Upper lobe of left lung (tissue), 6 donors: ENCODE data around the gene SLC36A2. TPM values are rescaled to one million over a fixed set of nuclear protein-coding genes. Genes with fewer than 3 reads are reported as not detected.

Experiments
- ATAC-seq, 2 donors: fragments of 200-7000 bp; cut with Tn5 transposase; one replicate each; pipeline ENCODE4 v1.9.1; 2022; ENCODE audit warnings: mild to moderate bottlenecking in 2 of 2, moderate library complexity in 2 of 2; ENCODE audit not compliant: low FRiP score in 2 of 2
- DNase-seq, 2 donors: peaks; one replicate each; pipeline ENCODE4 v3.0.0-alpha.2; 2019 to 2020
- H3K27ac ChIP-seq, 4 donors: fragments of 200-600 bp; sonication (generic); one replicate each; pipeline ENCODE4 v1.5.1; 2016 to 2019
- H3K27me3 ChIP-seq, 4 donors: fragments of 200-600 bp; sonication (generic); one replicate each; pipeline ENCODE4 v1.5.1; 2017 to 2019
- H3K36me3 ChIP-seq, 4 donors: fragments of 200-600 bp; sonication (generic); one replicate each; pipeline ENCODE4 v1.5.1; 2016 to 2019
- H3K4me1 ChIP-seq, 4 donors: fragments of 200-600 bp; sonication (generic); one replicate each; pipeline ENCODE4 v1.5.1; 2018 to 2019
- H3K4me3 ChIP-seq, 4 donors: fragments of 200-600 bp; sonication (generic); one replicate each; pipeline ENCODE4 v1.5.1; 2017 to 2019; ENCODE audit warnings: mild to moderate bottlenecking in 2 of 4, moderate library complexity in 1 of 4
- H3K9me3 ChIP-seq, 4 donors: fragments of 200-600 bp; sonication (generic); one replicate each; pipeline ENCODE4 v1.5.1; 2018 to 2019
- EP300 ChIP-seq, 4 donors: sonication (generic); formaldehyde crosslinking; IDR thresholded peaks; one replicate each; pipeline ENCODE4 v1.5.1; 2017; ENCODE audit warnings: antibody characterized with exemption in 4 of 4, control low read depth in 2 of 4
- POLR2A ChIP-seq, 4 donors: fragments of 450-650 bp; IDR thresholded peaks; one replicate each; pipeline ENCODE4 v1.5.1; 2016 to 2017; ENCODE audit warnings: antibody characterized with exemption in 4 of 4, mild to moderate bottlenecking in 2 of 4
- POLR2AphosphoS5 ChIP-seq, 2 donors: sonication (generic); formaldehyde crosslinking; IDR thresholded peaks; one replicate each; pipeline ENCODE4 v1.5.1; 2017; ENCODE audit warnings: antibody characterized with exemption in 2 of 2
- WGBS, 2 donors: methylation state at CpG; one replicate each; pipeline ENCODE4 v1.1.5; 2017 to 2018; 5-methylcytosine and 5-hydroxymethylcytosine counted together
- total RNA-seq, 6 donors: library from RNA; depleted of rRNA in 4 of 6; stranded (reverse); fragments of >200 nt in 4 of 6; gene quantifications; one replicate each; pipeline versions ENCODE4 v1.1.0 to v1.2.1, GENCODE V29; 2016 to 2021
- TF ChIP-seq, protein P1 (sequence below), 6 experiments: fragments of 450-650 bp in 4 of 6; fragments of 200-600 bp in 2 of 6; sonication (generic) in 2 of 6; IDR thresholded peaks; one replicate each; pipeline ENCODE4 v1.5.1; 2016 to 2019; ENCODE audit warnings: antibody characterized with exemption in 6 of 6
- donor health status: DM: no; HTN: no; CAD: no; lungs with moderate emphysema.
- donor health status: DM: no; HTN: yes; CAD: no; lungs with severe emphysema.

The SLC36A2 gene
- total RNA-seq, 6 donors from 2014 or later = not detected

DNA sequence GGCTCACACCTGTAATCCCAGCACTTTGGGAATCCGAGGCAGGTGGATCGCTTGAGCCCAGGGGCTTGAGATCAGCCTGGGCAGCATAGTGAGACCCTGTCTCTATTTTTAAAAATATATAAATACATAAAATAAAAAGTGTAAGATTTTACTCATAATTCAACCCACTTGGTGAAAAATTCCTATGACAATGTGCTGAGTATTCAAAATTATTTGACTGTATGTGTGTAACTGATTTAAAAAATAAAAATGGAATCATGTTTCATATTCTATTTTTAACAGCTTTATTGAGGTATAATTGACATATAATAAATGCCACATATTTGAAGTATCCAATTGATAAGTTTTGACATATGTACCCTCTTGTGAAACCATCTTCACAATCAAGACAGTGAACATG is 71.6 kb downstream of the SLC36A2 start:
- H3K9me3 ChIP-seq = no peaks in the 10 kb centered on the region
- 91 to 95% methylated on average over 2 of the region's 2 CpGs for WGBS, 2 donors
- H3K4me1 ChIP-seq = no peaks in the 10 kb centered on the region
- DNase-seq (no peak), ATAC-seq (no peak)
- no peaks in the 10 kb centered on the region for H3K36me3 ChIP-seq
- H3K27ac ChIP-seq = no peak overlapping the region
- no peak overlapping the region for H3K4me3 ChIP-seq
- no peaks in the 10 kb centered on the region for H3K27me3 ChIP-seq
- no peak for TF ChIP-seq POLR2AphosphoS5 (IDR thresholded peaks at IDR 0.05)
- TF ChIP-seq, protein P1, sequence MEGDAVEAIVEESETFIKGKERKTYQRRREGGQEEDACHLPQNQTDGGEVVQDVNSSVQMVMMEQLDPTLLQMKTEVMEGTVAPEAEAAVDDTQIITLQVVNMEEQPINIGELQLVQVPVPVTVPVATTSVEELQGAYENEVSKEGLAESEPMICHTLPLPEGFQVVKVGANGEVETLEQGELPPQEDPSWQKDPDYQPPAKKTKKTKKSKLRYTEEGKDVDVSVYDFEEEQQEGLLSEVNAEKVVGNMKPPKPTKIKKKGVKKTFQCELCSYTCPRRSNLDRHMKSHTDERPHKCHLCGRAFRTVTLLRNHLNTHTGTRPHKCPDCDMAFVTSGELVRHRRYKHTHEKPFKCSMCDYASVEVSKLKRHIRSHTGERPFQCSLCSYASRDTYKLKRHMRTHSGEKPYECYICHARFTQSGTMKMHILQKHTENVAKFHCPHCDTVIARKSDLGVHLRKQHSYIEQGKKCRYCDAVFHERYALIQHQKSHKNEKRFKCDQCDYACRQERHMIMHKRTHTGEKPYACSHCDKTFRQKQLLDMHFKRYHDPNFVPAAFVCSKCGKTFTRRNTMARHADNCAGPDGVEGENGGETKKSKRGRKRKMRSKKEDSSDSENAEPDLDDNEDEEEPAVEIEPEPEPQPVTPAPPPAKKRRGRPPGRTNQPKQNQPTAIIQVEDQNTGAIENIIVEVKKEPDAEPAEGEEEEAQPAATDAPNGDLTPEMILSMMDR (IDR thresholded peaks at IDR 0.05) = no peak
- TF ChIP-seq EP300 (IDR thresholded peaks at IDR 0.05) = no peak
- TF ChIP-seq POLR2A (IDR thresholded peaks at IDR 0.05) = no peak

DNA sequence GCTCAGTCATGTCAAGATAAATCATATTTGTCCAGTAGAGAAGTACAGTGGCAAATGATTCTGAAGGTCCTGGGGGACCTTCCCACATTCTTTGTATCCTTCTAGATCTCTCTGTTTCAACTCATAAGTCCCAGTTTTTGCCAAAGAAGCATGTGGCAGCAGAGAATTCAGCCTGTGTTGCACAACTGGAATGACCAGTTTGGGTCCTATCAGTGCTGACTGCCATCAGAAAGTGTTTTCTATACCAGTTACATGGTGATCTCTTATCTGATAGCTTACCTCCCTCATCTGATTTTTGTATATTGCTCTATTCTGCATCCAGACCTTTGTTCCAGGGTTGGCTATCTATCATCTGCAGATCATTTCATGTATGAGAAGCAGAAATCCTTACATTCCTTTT is 72.7 kb downstream of the SLC36A2 start:
- no peaks in the 10 kb centered on the region for H3K9me3 ChIP-seq
- H3K27ac ChIP-seq = no peak overlapping the region
- H3K4me3 ChIP-seq = no peak overlapping the region
- ATAC-seq (no peak), DNase-seq (peak in 1 of 2 donors; percentile 35)
- no peak for TF ChIP-seq POLR2A (IDR thresholded peaks at IDR 0.05)
- TF ChIP-seq POLR2AphosphoS5 (IDR thresholded peaks at IDR 0.05) = no peak
- TF ChIP-seq, protein P1 (IDR thresholded peaks at IDR 0.05) = no peak
- no peak for TF ChIP-seq EP300 (IDR thresholded peaks at IDR 0.05)
- no peaks in the 10 kb centered on the region for H3K4me1 ChIP-seq
- H3K36me3 ChIP-seq = peaks cover 0 to 5% (median 0%) of the 10 kb centered on the region in 4 donors
- no peaks in the 10 kb centered on the region for H3K27me3 ChIP-seq

DNA sequence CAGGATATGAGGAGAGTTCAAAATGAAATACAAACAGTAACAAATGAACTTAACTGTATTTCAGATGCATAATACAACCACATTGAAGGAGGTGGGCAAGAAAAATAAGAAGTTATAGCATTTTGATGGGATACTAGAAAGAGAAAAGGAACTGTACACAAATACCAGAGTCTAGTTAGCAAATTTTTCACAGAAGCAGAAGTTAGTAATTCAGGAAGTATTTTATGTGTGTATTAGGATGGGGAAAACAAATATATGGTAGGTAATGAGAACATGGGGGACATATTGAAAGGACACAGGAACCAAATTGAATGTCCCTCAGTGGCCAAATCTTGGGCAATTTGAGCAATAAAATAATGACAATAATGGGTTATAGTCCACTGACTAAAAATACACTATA is 76.0 kb downstream of the SLC36A2 start:
- ATAC-seq (no peak), DNase-seq (no peak)
- H3K27ac ChIP-seq = no peak overlapping the region
- H3K4me1 ChIP-seq = no peaks in the 10 kb centered on the region
- TF ChIP-seq POLR2A (IDR thresholded peaks at IDR 0.05) (no peak), POLR2AphosphoS5 (IDR thresholded peaks at IDR 0.05) (no peak)
- H3K9me3 ChIP-seq = no peaks in the 10 kb centered on the region
- peaks cover 6 to 30% (median 22%) of the 10 kb centered on the region in 4 donors for H3K36me3 ChIP-seq
- no peaks in the 10 kb centered on the region for H3K27me3 ChIP-seq
- no peak overlapping the region for H3K4me3 ChIP-seq

DNA sequence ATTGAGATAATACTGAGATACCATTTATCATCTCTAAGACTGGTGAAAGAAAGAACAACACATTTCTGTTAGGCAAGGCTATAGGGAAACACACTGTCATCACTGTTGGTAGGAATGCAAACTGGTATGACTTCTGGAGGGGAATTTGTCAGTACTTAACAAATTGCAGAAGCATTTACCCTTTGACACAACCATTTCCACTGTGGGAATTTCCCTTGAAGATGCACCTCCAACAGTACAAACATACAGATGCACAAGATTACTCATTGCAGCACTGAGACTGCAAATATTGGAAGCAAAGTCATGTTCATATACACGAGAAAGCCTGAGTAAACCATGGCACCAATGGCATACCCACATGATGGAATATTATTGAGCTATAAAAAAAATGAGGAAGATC is 76.8 kb downstream of the SLC36A2 start:
- ATAC-seq = no peak
- H3K36me3 ChIP-seq = peaks cover 6 to 36% (median 22%) of the 10 kb centered on the region in 4 donors
- H3K27ac ChIP-seq = no peak overlapping the region
- H3K27me3 ChIP-seq = no peaks in the 10 kb centered on the region
- H3K4me3 ChIP-seq = no peak overlapping the region
- TF ChIP-seq POLR2AphosphoS5 (IDR thresholded peaks at IDR 0.05) = no peak
- no peak for TF ChIP-seq EP300 (IDR thresholded peaks at IDR 0.05)
- no peak for TF ChIP-seq POLR2A (IDR thresholded peaks at IDR 0.05)
- TF ChIP-seq, protein P1 (IDR thresholded peaks at IDR 0.05) = no peak
- no peaks in the 10 kb centered on the region for H3K9me3 ChIP-seq
- WGBS, 2 donors = 64 to 67% methylated on average over 1 of the region's 1 CpG
- no peak for DNase-seq
- no peaks in the 10 kb centered on the region for H3K4me1 ChIP-seq

DNA sequence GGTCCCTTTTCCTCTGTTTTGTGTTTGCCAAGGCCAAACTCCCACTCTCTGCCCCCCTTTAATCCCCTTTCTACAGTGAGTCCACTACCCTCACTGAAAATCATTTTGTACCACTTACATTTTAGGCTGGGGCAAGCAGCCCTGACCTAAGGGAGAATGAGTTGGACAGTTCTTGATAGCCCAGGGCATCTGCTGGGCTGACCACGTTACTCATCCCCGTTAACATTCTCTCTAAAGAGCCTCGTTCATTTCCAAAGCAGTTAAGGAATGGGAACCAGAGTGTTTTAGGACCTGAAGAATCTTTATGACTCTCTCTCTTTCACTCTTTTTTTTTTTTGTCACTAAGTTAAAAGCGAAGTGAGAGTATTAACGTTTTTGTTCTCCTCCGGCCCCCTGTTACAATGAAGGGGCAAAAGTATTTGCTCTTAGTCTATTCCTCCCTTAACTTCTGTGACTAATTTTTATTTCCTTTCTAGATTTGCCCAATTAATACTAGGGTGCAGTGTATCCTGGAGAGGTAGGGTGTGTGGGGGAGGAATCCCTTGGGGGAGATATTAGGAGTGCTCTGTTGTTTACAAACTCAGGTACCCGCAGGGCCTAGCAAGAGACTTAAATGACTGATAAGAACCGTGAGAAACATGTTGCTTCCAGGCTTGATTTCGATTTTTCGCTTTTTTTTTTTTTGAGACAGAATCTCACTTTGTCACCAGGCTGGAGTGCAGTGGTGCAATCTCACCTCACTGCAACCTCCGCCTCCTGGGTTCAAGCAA is 79.7 kb downstream of the SLC36A2 start:
- no peak overlapping the region for H3K4me3 ChIP-seq
- no peaks in the 10 kb centered on the region for H3K27me3 ChIP-seq
- H3K4me1 ChIP-seq = peaks cover 0 to 12% (median 8%) of the 10 kb centered on the region in 4 donors
- H3K9me3 ChIP-seq = no peaks in the 10 kb centered on the region
- TF ChIP-seq EP300 (IDR thresholded peaks at IDR 0.05) (no peak), POLR2A (IDR thresholded peaks at IDR 0.05) (no peak), POLR2AphosphoS5 (IDR thresholded peaks at IDR 0.05) (no peak)
- TF ChIP-seq, protein P1 (IDR thresholded peaks at IDR 0.05) = no peak
- H3K36me3 ChIP-seq = peaks cover 6 to 43% (median 22%) of the 10 kb centered on the region in 4 donors
- DNase-seq = no peak
- 90 to 94% methylated on average over 11 of the region's 11 CpGs for WGBS, 2 donors
- ATAC-seq = no peak
- H3K27ac ChIP-seq = no peak overlapping the region

Other genes starting within 250 kb of the SLC36A2 start
- gene ANXA6, start 189.8 kb downstream of the SLC36A2 start, total RNA-seq = 100 to 1,000 TPM in 1 of 6 donors, 10 to 100 TPM in 5; 68.5 to 176 (median 84.5) TPM
- 100 to 1,000 TPM in 3 of 6 donors, 10 to 100 TPM in 3; 61.0 to 119 (median 92.6) TPM for gene CCDC69, start 123.5 kb downstream of the SLC36A2 start, total RNA-seq
- 100 to 1,000 TPM in 1 of 6 donors, 10 to 100 TPM in 5; 27.2 to 129 (median 59.0) TPM for gene GM2A, start 94.4 kb downstream of the SLC36A2 start, total RNA-seq
- not detected for gene SLC36A3, start 43.8 kb downstream of the SLC36A2 start, total RNA-seq
- gene SLC36A1, start 100.0 kb upstream of the SLC36A2 start, total RNA-seq = 10 to 100 TPM in 5 of 6 donors, 1 to 10 TPM in 1; 9.5 to 49.2 (median 12.9) TPM
- 1 to 10 TPM in 1 of 6 donors, under 1 TPM in 4, not detected in 1; under 0.01 to 2.3 (median 0.06) TPM for gene FAT2, start 243.8 kb upstream of the SLC36A2 start, total RNA-seq